DND-41 (cell line): ENCODE results near the gene EFCAB11.

Source experiments
- ATAC-seq: fragments of 200-7000 bp; cut with Tn5 transposase; 3 replicates; pipeline ENCODE4 v1.9.1; 2021; ENCODE audit warnings: low read depth; ENCODE audit not compliant: insufficient read depth
- DNase-seq: peaks from one replicate; pipeline ENCODE4 v3.0.0-alpha.2; 2020
- H2AFZ ChIP-seq: 2 replicates; pipeline ENCODE4 v1.6.0; 2012; ENCODE audit warnings: low read depth, low read length
- H3K27ac ChIP-seq: 2 replicates; pipeline ENCODE4 v1.5.1; 2012; ENCODE audit warnings: low read length, inconsistent platforms
- H3K27me3 ChIP-seq: fragments of 200-600 bp; sonication (generic); 2 replicates; pipeline ENCODE4 v1.6.0; 2012; ENCODE audit warnings: low read length, mild to moderate bottlenecking, inconsistent platforms; ENCODE audit not compliant: insufficient read depth, poor library complexity
- H3K36me3 ChIP-seq: 2 replicates; pipeline ENCODE4 v1.5.1; 2012; ENCODE audit warnings: low read length, inconsistent platforms; ENCODE audit not compliant: insufficient read depth
- H3K4me1 ChIP-seq: 2 replicates; pipeline ENCODE4 v1.5.1; 2012; ENCODE audit warnings: mild to moderate bottlenecking, low read length; ENCODE audit not compliant: insufficient read depth
- H3K4me2 ChIP-seq: 2 replicates; pipeline ENCODE4 v1.6.0; 2012; ENCODE audit warnings: mild to moderate bottlenecking, moderate library complexity, low read length, inconsistent platforms; ENCODE audit not compliant: insufficient read depth
- H3K4me3 ChIP-seq, 2 experiments: fragments of 200-600 bp in 1 of 2; shearing (Covaris generic) in 1 of 2; 2 replicates each; pipeline ENCODE4 v1.5.1; 2012 to 2016; ENCODE audit warnings: inconsistent platforms in 2 of 2, low read length in 2 of 2, mild to moderate bottlenecking in 2 of 2, low read depth in 1 of 2, moderate library complexity in 1 of 2
- H3K79me2 ChIP-seq: 2 replicates; pipeline ENCODE4 v1.6.0; 2012; ENCODE audit warnings: low read length, inconsistent platforms; ENCODE audit not compliant: insufficient read depth
- H3K9ac ChIP-seq: 2 replicates; pipeline ENCODE4 v1.6.0; 2012; ENCODE audit warnings: low read depth, mild to moderate bottlenecking, inconsistent platforms, low read length, moderate library complexity
- H3K9me3 ChIP-seq: 2 replicates; pipeline ENCODE4 v1.5.1; 2012; ENCODE audit warnings: low read length, moderate library complexity, mild to moderate bottlenecking, inconsistent platforms; ENCODE audit not compliant: insufficient read depth, severe bottlenecking
- H4K20me1 ChIP-seq: 2 replicates; pipeline ENCODE4 v1.6.0; 2012; ENCODE audit warnings: low read length; ENCODE audit not compliant: insufficient read depth
- EZH2 ChIP-seq: IDR thresholded peaks from 3 replicates; pipeline ENCODE4 v1.6.1; 2012; ENCODE audit warnings: borderline replicate concordance, low read depth, mild to moderate bottlenecking, moderate library complexity, low read length, inconsistent platforms; ENCODE audit not compliant: severe bottlenecking
- TF ChIP-seq, protein P1 (sequence below): IDR thresholded peaks from 2 replicates; pipeline ENCODE4 v1.5.1; 2012; ENCODE audit warnings: borderline replicate concordance, low read length, moderate library complexity, mild to moderate bottlenecking; ENCODE audit not compliant: poor library complexity, severe bottlenecking; ENCODE audit errors: extremely low read depth

EFCAB11 gene

GRCh38 chr14:89996963-89997362 lies 42.4 kb upstream of the EFCAB11 start:
- TF ChIP-seq, protein P1, sequence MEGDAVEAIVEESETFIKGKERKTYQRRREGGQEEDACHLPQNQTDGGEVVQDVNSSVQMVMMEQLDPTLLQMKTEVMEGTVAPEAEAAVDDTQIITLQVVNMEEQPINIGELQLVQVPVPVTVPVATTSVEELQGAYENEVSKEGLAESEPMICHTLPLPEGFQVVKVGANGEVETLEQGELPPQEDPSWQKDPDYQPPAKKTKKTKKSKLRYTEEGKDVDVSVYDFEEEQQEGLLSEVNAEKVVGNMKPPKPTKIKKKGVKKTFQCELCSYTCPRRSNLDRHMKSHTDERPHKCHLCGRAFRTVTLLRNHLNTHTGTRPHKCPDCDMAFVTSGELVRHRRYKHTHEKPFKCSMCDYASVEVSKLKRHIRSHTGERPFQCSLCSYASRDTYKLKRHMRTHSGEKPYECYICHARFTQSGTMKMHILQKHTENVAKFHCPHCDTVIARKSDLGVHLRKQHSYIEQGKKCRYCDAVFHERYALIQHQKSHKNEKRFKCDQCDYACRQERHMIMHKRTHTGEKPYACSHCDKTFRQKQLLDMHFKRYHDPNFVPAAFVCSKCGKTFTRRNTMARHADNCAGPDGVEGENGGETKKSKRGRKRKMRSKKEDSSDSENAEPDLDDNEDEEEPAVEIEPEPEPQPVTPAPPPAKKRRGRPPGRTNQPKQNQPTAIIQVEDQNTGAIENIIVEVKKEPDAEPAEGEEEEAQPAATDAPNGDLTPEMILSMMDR = no peak
- TF ChIP-seq EZH2 = no peak
- Histone ChIP-seq H3K9me3 (no peaks in the 10 kb centered on the region), H3K79me2 (no peaks in the 10 kb centered on the region), H3K9ac (no peak overlapping the region), H2AFZ (no peak overlapping the region), H3K4me2 (no peak overlapping the region), H3K36me3 (peaks cover 89% of the 10 kb centered on the region), H3K27me3 (no peaks in the 10 kb centered on the region), H3K4me1 (no peaks in the 10 kb centered on the region), H3K27ac (no peak overlapping the region), H4K20me1 (no peaks in the 10 kb centered on the region), H3K4me3 (no peak overlapping the region)
- ATAC-seq (no peak), DNase-seq (no peak)

DNA sequence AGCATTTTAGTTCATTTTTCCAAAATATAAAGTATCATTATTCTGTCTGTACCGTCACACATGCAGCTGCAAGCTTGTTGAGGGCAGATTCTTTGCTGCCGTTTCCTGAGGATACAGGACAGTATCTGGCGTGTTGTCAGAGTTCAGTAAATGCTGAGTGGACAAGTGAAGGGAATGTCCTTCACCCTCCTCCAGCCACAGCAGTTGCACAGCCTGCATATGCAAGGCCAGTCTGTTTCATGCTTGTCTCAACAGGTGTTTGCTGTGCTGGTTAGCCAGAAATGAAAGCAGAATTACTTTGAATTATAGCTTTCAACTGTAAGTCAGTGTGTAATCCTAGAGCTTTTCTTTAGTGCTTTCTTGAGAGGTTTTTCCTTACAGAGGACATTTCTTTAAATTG lies 37.7 kb upstream of the EFCAB11 start:
- Histone ChIP-seq H3K36me3 (peaks cover 94% of the 10 kb centered on the region), H3K79me2 (no peaks in the 10 kb centered on the region), H3K27me3 (no peaks in the 10 kb centered on the region), H4K20me1 (no peaks in the 10 kb centered on the region), H3K27ac (no peak overlapping the region), H3K9me3 (no peaks in the 10 kb centered on the region), H3K4me2 (no peak overlapping the region), H2AFZ (no peak overlapping the region), H3K4me1 (no peaks in the 10 kb centered on the region), H3K9ac (no peak overlapping the region), H3K4me3 (no peak overlapping the region)
- DNase-seq = no peak
- ATAC-seq = no peak
- no peak for TF ChIP-seq EZH2
- TF ChIP-seq, protein P1 = no peak

DNA sequence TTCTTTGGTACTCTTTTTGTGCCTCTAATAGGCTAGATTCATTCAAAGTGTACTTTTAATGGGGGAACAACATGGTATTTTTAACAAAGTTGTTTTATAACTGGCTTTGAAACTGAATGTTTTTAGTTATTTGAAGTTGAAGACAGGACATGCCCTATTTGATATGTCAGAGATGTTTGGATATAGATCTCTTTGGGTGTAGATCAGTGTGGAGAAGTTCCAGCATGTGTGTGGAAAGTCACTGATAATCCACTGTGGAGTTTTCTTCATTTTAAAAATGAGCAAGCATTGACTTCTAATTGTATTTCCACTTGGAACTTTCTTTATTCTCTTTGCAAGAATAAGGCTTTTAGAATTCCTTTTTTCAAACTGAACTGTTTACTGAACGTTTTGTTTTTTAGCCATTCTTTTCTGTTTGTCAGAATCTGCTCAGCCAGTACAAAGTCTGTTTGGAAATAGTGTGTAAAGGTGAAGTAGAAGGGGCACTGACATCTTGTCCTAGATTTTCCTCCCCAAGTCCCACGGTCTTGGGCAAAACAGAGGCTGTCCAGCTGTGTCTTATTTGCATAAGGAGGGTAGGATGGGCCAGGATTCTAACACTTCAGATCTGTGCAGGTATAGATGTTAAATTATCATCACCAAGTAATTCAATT lies 36.2 kb upstream of the EFCAB11 start:
- Histone ChIP-seq H3K27ac (no peak overlapping the region), H3K4me2 (no peak overlapping the region), H3K79me2 (no peaks in the 10 kb centered on the region), H3K9ac (no peak overlapping the region), H3K36me3 (peaks cover 93% of the 10 kb centered on the region), H4K20me1 (no peaks in the 10 kb centered on the region), H3K4me3 (no peak overlapping the region), H3K4me1 (no peaks in the 10 kb centered on the region), H3K27me3 (no peaks in the 10 kb centered on the region), H3K9me3 (no peaks in the 10 kb centered on the region), H2AFZ (no peak overlapping the region)
- TF ChIP-seq, protein P1 = no peak
- no peak for TF ChIP-seq EZH2
- ATAC-seq (no peak), DNase-seq (no peak)
